GM23248 (cell line): ENCODE data around the gene PLXNB3. TPM values are rescaled to one million over a fixed set of nuclear protein-coding genes. Genes with fewer than 3 reads are reported as not detected.

Experiments used
- DNase-seq: peaks from one replicate; pipeline ENCODE4 v3.0.0-alpha.2; 2015
- H2AFZ ChIP-seq: fragments of 200-600 bp; sonication (generic); 2 replicates; pipeline ENCODE4 v1.6.1; 2016; ENCODE audit warnings: antibody characterized with exemption
- H3F3A ChIP-seq: fragments of 200-600 bp; sonication (generic); 2 replicates; pipeline ENCODE4 v1.6.1; 2016; ENCODE audit warnings: mild to moderate bottlenecking, antibody characterized with exemption, mixed run types; ENCODE audit not compliant: insufficient read depth
- H3K27ac ChIP-seq: fragments of 200-600 bp; sonication (generic); 2 replicates; pipeline ENCODE4 v1.5.1; 2016; ENCODE audit warnings: mild to moderate bottlenecking
- H3K27me3 ChIP-seq: fragments of 200-600 bp; sonication (generic); replicated peaks from 2 replicates; pipeline ENCODE4 v1.6.1; 2016; ENCODE audit warnings: mild to moderate bottlenecking; ENCODE audit not compliant: insufficient read depth
- H3K36me3 ChIP-seq: fragments of 200-600 bp; sonication (generic); 2 replicates; pipeline ENCODE4 v1.6.1; 2016; ENCODE audit warnings: low read depth, mild to moderate bottlenecking
- H3K4me1 ChIP-seq: fragments of 200-600 bp; sonication (generic); 2 replicates; pipeline ENCODE4 v1.6.1; 2016; ENCODE audit warnings: mild to moderate bottlenecking; ENCODE audit not compliant: insufficient read depth
- H3K4me2 ChIP-seq: fragments of 200-600 bp; sonication (generic); one replicate; pipeline ENCODE4 v1.6.1; 2016; ENCODE audit warnings: mild to moderate bottlenecking; ENCODE audit not compliant: unreplicated experiment
- H3K4me3 ChIP-seq: fragments of 200-600 bp; sonication (generic); 2 replicates; pipeline ENCODE4 v1.5.1; 2016; ENCODE audit warnings: mild to moderate bottlenecking
- H3K79me2 ChIP-seq: fragments of 200-600 bp; sonication (generic); 2 replicates; pipeline ENCODE4 v1.6.1; 2016; ENCODE audit warnings: mild to moderate bottlenecking; ENCODE audit not compliant: insufficient read depth
- H3K9ac ChIP-seq: fragments of 200-600 bp; sonication (generic); 2 replicates; pipeline ENCODE4 v1.6.1; 2016; ENCODE audit warnings: mild to moderate bottlenecking
- H3K9me2 ChIP-seq: fragments of 200-600 bp; sonication (generic); 2 replicates; pipeline ENCODE4 v1.6.1; 2016; ENCODE audit warnings: mixed run types, mild to moderate bottlenecking, moderate library complexity; ENCODE audit not compliant: insufficient read depth
- H3K9me3 ChIP-seq: fragments of 200-600 bp; sonication (generic); one replicate; pipeline ENCODE4 v1.6.1; 2017; ENCODE audit warnings: low read depth
- H4K20me1 ChIP-seq: fragments of 200-600 bp; sonication (generic); 2 replicates; pipeline ENCODE4 v1.6.0; 2016; ENCODE audit not compliant: insufficient read depth
- EZH2 ChIP-seq: fragments of 200-600 bp; sonication (generic); IDR thresholded peaks from 2 replicates; pipeline ENCODE4 v1.6.1; 2018; ENCODE audit warnings: antibody characterized with exemption, mild to moderate bottlenecking; ENCODE audit not compliant: insufficient read depth, poor library complexity, severe bottlenecking
- EZH2phosphoT487 ChIP-seq: fragments of 200-600 bp; sonication (generic); IDR thresholded peaks from 2 replicates; pipeline ENCODE4 v1.6.1; 2018; ENCODE audit warnings: antibody characterized with exemption, moderate library complexity, mild to moderate bottlenecking, low read depth; ENCODE audit not compliant: insufficient read depth
- WGBS, 2 experiments: methylation state at CpG; one replicate each; pipeline ENCODE4 v1.1.6; 2015 to 2017; ENCODE audit warnings: low lambda C conversion rate in 2 of 2, low coverage in 1 of 2; ENCODE audit errors: missing lambda C conversion rate in 2 of 2; 5-methylcytosine and 5-hydroxymethylcytosine counted together
- in situ Hi-C: fragments of 300-500 bp; cut with MboI; formaldehyde crosslinking; loops from 2 replicates; pipeline ENCODE4 v1.15.0; 2020
- polyA plus RNA-seq: library from polyadenylated mRNA; unstranded; fragments of >200 nt; fragmentation: Nextera tagmentation; extraction: Ambion mirVana; gene quantifications from 2 replicates; pipeline ENCODE4 v1.2.1, GENCODE V29; 2016
- total RNA-seq: library from RNA; depleted of rRNA; stranded (reverse); fragments of >200 nt; shearing (Covaris generic); gene quantifications from 2 replicates; pipeline ENCODE4 v1.2.3, GENCODE V29; 2014

PLXNB3 gene
- total and polyA plus RNA-seq, 2 experiments from 2014 or later = 8.8 to 12.5 TPM

GRCh38 chrX:153775293-153776119 is 11.5 kb downstream of the PLXNB3 start:
- Histone ChIP-seq H3F3A (no peaks in the 10 kb centered on the region), H3K4me2 (no peak overlapping the region), H3K9me2 (no peaks in the 10 kb centered on the region), H4K20me1 (no peaks in the 10 kb centered on the region), H3K9me3 (no peaks in the 10 kb centered on the region), H3K9ac (no peak overlapping the region), H3K36me3 (no peaks in the 10 kb centered on the region), H3K4me1 (no peaks in the 10 kb centered on the region), H3K27me3 (no peaks in the 10 kb centered on the region), H3K4me3 (no peak overlapping the region), H2AFZ (no peak overlapping the region), H3K27ac (no peak overlapping the region), H3K79me2 (no peaks in the 10 kb centered on the region)
- no peak for TF ChIP-seq EZH2
- TF ChIP-seq EZH2phosphoT487 = no peak
- WGBS, 2 experiments = 96 to 99% methylated on average over 10 to 25 of the region's 42 CpGs
- DNase-seq = no peak
- in situ Hi-C loops = no loop called here

DNA sequence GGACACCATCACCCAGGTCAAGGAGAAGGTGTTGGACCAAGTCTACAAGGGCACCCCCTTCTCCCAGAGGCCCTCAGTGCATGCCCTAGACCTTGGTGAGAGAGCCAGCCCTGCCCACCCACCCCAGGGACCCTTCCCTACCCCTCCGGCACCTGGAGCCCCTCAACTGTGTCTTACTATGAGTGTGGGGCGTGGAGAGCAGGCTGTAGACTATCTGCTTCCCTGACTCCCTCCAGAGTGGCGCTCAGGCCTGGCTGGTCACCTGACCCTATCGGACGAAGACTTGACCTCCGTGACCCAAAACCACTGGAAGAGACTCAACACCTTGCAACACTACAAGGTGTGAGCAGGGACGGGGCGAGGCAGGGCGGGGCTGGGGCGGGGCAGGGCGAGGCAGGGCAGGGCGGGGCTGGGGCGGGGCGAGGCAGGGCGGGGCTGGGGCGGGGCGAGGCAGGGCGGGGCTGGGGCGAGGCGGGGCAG is 12.1 kb downstream of the PLXNB3 start:
- Histone ChIP-seq H3K27ac (no peak overlapping the region), H3F3A (no peaks in the 10 kb centered on the region), H2AFZ (no peak overlapping the region), H3K9me2 (no peaks in the 10 kb centered on the region), H3K4me1 (no peaks in the 10 kb centered on the region), H3K9me3 (no peaks in the 10 kb centered on the region), H3K4me2 (no peak overlapping the region), H3K27me3 (no peaks in the 10 kb centered on the region), H4K20me1 (no peaks in the 10 kb centered on the region), H3K79me2 (no peaks in the 10 kb centered on the region), H3K36me3 (no peaks in the 10 kb centered on the region), H3K4me3 (no peak overlapping the region), H3K9ac (no peak overlapping the region)
- in situ Hi-C loops = no loop called here
- WGBS, 2 experiments = 95% methylated on average over 20 of the region's 20 CpGs; no CpG with 5 or more reads in 1 of the 2 experiments
- TF ChIP-seq EZH2 (no peak), EZH2phosphoT487 (no peak)
- DNase-seq = no peak

DNA sequence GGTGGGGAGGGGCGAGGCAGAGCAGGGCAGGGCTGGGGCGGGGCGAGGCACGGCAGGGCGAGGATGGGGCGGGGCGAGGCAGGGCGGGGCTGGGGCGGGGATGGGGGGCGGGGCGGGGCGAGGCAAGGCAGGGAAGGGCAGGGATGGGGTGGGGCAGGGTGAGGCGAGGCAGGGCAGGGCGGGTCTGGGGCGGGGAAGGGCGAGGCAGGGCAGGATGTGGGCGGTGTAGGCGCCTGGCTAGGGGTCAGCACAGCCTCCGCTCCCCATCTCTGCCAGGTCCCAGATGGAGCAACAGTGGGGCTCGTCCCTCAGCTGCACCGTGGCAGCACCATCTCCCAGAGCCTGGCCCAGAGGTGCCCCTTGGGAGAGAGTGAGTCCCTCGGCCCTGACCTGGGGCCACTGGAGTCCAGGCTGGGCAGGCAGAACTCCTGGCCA is 12.6 kb downstream of the PLXNB3 start:
- Histone ChIP-seq H3K27ac (no peak overlapping the region), H3K4me1 (no peaks in the 10 kb centered on the region), H3K4me2 (no peak overlapping the region), H3K9ac (no peak overlapping the region), H3K27me3 (no peaks in the 10 kb centered on the region), H2AFZ (no peak overlapping the region), H3K4me3 (no peak overlapping the region), H3K9me3 (no peaks in the 10 kb centered on the region), H3K79me2 (no peaks in the 10 kb centered on the region), H3K36me3 (no peaks in the 10 kb centered on the region), H4K20me1 (no peaks in the 10 kb centered on the region), H3F3A (no peaks in the 10 kb centered on the region), H3K9me2 (no peaks in the 10 kb centered on the region)
- 94 to 100% methylated on average over 3 to 20 of the region's 22 CpGs for WGBS, 2 experiments
- TF ChIP-seq EZH2 = no peak
- TF ChIP-seq EZH2phosphoT487 = no peak
- in situ Hi-C loops = no loop called here
- DNase-seq = no peak

DNA sequence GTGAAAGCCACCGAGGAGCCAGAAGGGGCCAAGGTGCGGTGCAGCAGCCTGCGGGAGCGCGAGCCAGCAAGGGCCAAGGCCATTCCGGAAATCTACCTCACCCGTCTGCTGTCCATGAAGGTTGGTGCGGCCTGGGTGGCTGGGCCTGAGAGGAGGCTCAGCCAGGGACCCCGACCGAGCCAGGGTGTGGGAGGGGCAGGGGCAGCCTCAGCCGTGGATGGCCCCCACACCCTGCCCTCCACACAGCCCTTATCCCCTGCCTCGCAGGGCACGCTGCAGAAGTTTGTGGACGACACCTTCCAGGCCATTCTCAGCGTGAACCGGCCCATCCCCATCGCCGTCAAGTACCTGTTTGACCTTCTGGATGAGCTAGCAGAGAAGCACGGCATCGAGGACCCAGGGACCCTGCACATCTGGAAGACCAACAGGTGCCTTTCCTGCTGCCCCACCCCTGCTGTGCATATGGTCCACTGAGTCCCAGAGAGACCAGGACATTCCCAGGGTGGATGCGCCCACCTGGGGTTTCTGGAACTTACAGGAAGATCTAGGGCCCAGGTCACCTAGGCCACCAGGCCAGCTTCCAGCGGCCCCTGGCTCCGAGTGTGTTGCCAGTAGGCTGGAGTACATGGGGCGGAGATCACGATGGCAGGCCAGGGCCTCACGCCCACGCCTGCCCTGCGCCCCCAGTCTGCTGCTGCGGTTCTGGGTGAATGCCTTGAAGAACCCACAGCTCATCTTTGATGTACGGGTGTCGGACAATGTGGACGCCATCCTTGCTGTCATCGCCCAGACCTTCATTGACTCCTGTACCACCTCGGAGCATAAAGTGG is 13.4 kb downstream of the PLXNB3 start:
- Histone ChIP-seq H3K9me2 (no peaks in the 10 kb centered on the region), H3K36me3 (no peaks in the 10 kb centered on the region), H3F3A (no peaks in the 10 kb centered on the region), H3K27me3 (no peaks in the 10 kb centered on the region), H3K4me3 (no peak overlapping the region), H3K9ac (no peak overlapping the region), H3K4me1 (no peaks in the 10 kb centered on the region), H3K27ac (no peak overlapping the region), H2AFZ (no peak overlapping the region), H4K20me1 (no peaks in the 10 kb centered on the region), H3K79me2 (no peaks in the 10 kb centered on the region), H3K9me3 (no peaks in the 10 kb centered on the region), H3K4me2 (no peak overlapping the region)
- WGBS, 2 experiments = 88 to 95% methylated on average over 10 to 20 of the region's 34 CpGs
- TF ChIP-seq EZH2 (no peak), EZH2phosphoT487 (no peak)
- in situ Hi-C loops = no loop called here
- DNase-seq = no peak
